Natural killer cell (primary cell): ENCODE data around the gene POLR1E. TPM values are rescaled to one million over a fixed set of nuclear protein-coding genes. Genes with fewer than 3 reads are reported as not detected.

Experiments
- ATAC-seq, 3 donors: fragments of 150-1000 bp in 2 of 3; fragments of 200-7000 bp in 1 of 3; cut with Tn5 transposase; 1 replicate in 1 of 3; 2 replicates in 2 of 3; pipeline ENCODE4 v1.10.0; 2021; ENCODE audit warnings: mild to moderate bottlenecking in 2 of 3, moderate library complexity in 2 of 3
- DNase-seq, 2 donors: peaks; one replicate each; pipeline versions ENCODE4 v3.0.0 to v3.0.0-alpha.2; 2013 to 2021; ENCODE audit warnings: mixed read lengths in 1 of 2
- H3K27ac ChIP-seq: one replicate; pipeline ENCODE4 v1.5.1; 2013; ENCODE audit warnings: mild to moderate bottlenecking, low read length
- H3K27me3 ChIP-seq: one replicate; pipeline ENCODE4 v1.6.1; 2013; ENCODE audit warnings: low read length; ENCODE audit not compliant: control insufficient read depth, insufficient read depth
- H3K36me3 ChIP-seq: one replicate; pipeline ENCODE4 v1.6.1; 2013; ENCODE audit warnings: low read length; ENCODE audit not compliant: control insufficient read depth, insufficient read depth
- H3K4me1 ChIP-seq: one replicate; pipeline ENCODE4 v1.6.1; 2013; ENCODE audit warnings: low read length; ENCODE audit not compliant: control insufficient read depth, insufficient read depth
- H3K4me3 ChIP-seq: one replicate; pipeline ENCODE4 v1.5.1; 2013; ENCODE audit warnings: low read length
- H3K9me3 ChIP-seq: one replicate; pipeline ENCODE4 v1.6.1; 2013; ENCODE audit warnings: low read length; ENCODE audit not compliant: control insufficient read depth, insufficient read depth
- H3K27ac Mint-ChIP-seq, 2 donors: one replicate each; pipeline ENCODE4 v1.8.0; 2022; ENCODE audit warnings: mild to moderate bottlenecking in 2 of 2, mixed read lengths in 2 of 2, moderate library complexity in 1 of 2
- H3K27me3 Mint-ChIP-seq, 2 donors: one replicate each; pipeline ENCODE4 v1.8.0; 2022; ENCODE audit warnings: low read depth in 2 of 2, mixed read lengths in 2 of 2
- H3K36me3 Mint-ChIP-seq: one replicate; pipeline ENCODE4 v1.8.0; 2022; ENCODE audit warnings: mixed read lengths
- H3K4me1 Mint-ChIP-seq, 2 donors: one replicate each; pipeline ENCODE4 v1.8.0; 2022; ENCODE audit warnings: mixed read lengths in 2 of 2
- H3K4me3 Mint-ChIP-seq: one replicate; pipeline ENCODE4 v1.8.0; 2022; ENCODE audit warnings: mild to moderate bottlenecking, moderate library complexity, mixed read lengths
- H3K9me3 Mint-ChIP-seq, 2 donors: one replicate each; pipeline ENCODE4 v1.8.0; 2022; ENCODE audit warnings: mixed read lengths in 2 of 2
- whole genome bisulfite sequencing: methylation state at CpG from one replicate; pipeline ENCODE4 v1.1.7; 2013; ENCODE audit warnings: missing lambda C conversion rate; ENCODE audit not compliant: insufficient coverage; 5-methylcytosine and 5-hydroxymethylcytosine counted together
- intact Hi-C: fragments of 100-400 bp; cut with micrococcal nuclease; formaldehyde crosslinking; loops from one replicate; pipeline ENCODE4 v1.14.2; 2022
- total RNA-seq, 4 donors: library from RNA; stranded (reverse); fragments of 120-200 nt in 1 of 4; gene quantifications; one replicate each; pipeline versions ENCODE4 v1.2.3 to v1.2.4, GENCODE V29; 2013 to 2022
- TF ChIP-seq, protein P1 (sequence below): fragments of 200-600 bp; IDR thresholded peaks from one replicate; pipeline ENCODE4 v1.8.0; 2022; ENCODE audit warnings: antibody characterized with exemption

Gene POLR1E
- total RNA-seq, 3 donors from 2014 or later (not counting 1 experiment from before 2014, with no cell fraction given) = 17.4 to 23.8 (median 17.8) TPM

DNA sequence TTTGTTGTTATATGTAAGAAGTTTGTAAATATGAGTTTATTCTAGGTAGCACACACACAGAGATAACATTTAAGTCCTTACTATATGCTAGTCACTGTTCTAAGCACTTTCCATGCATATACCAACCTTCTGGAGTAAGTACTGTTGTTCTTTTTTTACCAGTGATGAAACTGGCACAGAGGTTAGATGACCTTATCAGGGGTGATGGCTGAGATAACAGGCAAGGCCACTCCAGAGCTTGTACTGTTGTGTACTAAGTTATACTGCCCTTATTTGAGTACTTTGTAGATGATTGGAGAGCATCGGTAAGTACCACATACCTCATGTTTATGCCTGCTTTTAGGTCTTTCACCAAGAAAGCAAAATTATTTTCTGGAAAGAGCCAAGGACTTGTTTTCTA is 6.2 kb downstream of the POLR1E start:
- Histone ChIP-seq H3K4me3 (no peak overlapping the region), H3K27me3 (no peaks in the 10 kb centered on the region), H3K9me3 (no peaks in the 10 kb centered on the region), H3K4me1 (peaks cover 5% of the 10 kb centered on the region), H3K36me3 (peaks cover 67% of the 10 kb centered on the region), H3K27ac (no peak overlapping the region)
- TF ChIP-seq, protein P1, sequence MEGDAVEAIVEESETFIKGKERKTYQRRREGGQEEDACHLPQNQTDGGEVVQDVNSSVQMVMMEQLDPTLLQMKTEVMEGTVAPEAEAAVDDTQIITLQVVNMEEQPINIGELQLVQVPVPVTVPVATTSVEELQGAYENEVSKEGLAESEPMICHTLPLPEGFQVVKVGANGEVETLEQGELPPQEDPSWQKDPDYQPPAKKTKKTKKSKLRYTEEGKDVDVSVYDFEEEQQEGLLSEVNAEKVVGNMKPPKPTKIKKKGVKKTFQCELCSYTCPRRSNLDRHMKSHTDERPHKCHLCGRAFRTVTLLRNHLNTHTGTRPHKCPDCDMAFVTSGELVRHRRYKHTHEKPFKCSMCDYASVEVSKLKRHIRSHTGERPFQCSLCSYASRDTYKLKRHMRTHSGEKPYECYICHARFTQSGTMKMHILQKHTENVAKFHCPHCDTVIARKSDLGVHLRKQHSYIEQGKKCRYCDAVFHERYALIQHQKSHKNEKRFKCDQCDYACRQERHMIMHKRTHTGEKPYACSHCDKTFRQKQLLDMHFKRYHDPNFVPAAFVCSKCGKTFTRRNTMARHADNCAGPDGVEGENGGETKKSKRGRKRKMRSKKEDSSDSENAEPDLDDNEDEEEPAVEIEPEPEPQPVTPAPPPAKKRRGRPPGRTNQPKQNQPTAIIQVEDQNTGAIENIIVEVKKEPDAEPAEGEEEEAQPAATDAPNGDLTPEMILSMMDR = no peak
- no peak for ATAC-seq
- Mint-ChIP-seq H3K4me3 (no peak overlapping the region), H3K27me3 (no peaks in the 10 kb centered on the region), H3K27ac (no peak overlapping the region), H3K4me1 (peaks cover 17 to 19% of the 10 kb centered on the region in 2 donors), H3K9me3 (no peaks in the 10 kb centered on the region), H3K36me3 (peaks cover 23% of the 10 kb centered on the region)
- intact Hi-C loops = no loop called here
- WGBS = 100% methylated on average over 1 of the region's 1 CpG
- no peak for DNase-seq

DNA sequence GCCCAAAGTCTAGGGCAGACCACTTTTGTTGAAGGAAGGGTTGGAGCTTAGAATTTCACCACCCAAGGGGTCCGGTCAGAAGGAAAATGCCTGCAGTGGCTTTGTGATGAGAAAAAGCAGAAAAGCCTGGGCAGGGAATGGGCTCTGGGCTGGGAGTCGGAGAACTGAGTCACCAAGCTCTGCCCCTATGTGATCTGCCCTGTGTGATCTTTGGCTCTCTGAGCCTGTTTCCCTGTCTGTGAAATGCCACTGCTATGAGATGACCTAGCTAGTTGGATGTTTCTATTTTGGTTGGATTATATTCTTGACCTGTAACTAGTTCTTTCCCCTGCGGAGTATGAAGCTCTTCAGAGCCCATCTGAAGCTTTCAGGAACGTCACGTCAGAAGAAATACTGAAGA is 9.8 kb downstream of the POLR1E start:
- H3K27ac ChIP-seq = no peak overlapping the region
- H3K9me3 ChIP-seq = no peaks in the 10 kb centered on the region
- peaks cover 35% of the 10 kb centered on the region for H3K36me3 Mint-ChIP-seq
- H3K27me3 Mint-ChIP-seq = no peaks in the 10 kb centered on the region
- no peak for DNase-seq
- H3K4me1 Mint-ChIP-seq = peaks cover 6 to 7% of the 10 kb centered on the region in 2 donors
- TF ChIP-seq, protein P1 = no peak
- H3K27ac Mint-ChIP-seq = no peak overlapping the region
- H3K4me3 Mint-ChIP-seq = no peak overlapping the region
- H3K4me1 ChIP-seq = no peaks in the 10 kb centered on the region
- ATAC-seq = no peak
- peaks cover 66% of the 10 kb centered on the region for H3K36me3 ChIP-seq
- WGBS = 96% methylated on average over 5 of the region's 5 CpGs
- no peak overlapping the region for H3K4me3 ChIP-seq
- no peaks in the 10 kb centered on the region for H3K9me3 Mint-ChIP-seq
- intact Hi-C loops = no loop called here
- H3K27me3 ChIP-seq = no peaks in the 10 kb centered on the region

DNA sequence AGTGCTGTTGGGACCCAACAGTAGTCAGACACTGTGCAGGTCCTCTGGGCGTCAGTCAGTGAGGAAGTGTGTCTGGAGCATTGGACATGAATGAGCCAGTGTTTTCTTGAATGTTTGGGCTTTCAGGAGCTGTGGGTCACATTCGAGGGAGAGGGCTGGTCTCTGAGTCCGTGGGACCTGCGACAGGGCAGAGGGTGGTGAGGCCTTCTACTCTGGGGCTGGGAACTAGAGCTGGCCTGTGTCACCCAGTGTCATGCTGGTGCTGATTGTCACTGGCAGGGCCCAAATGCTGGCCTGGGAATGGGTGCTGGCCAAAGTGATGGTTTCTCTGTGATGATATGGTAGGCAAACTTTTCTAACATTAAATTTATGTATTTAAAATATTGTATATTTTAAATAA is 10.3 kb downstream of the POLR1E start:
- Mint-ChIP-seq H3K9me3 (no peaks in the 10 kb centered on the region), H3K4me3 (no peak overlapping the region), H3K36me3 (peaks cover 33% of the 10 kb centered on the region), H3K27ac (no peak overlapping the region), H3K4me1 (peaks cover 4 to 5% of the 10 kb centered on the region in 2 donors), H3K27me3 (no peaks in the 10 kb centered on the region)
- TF ChIP-seq, protein P1 = no peak
- H3K27ac ChIP-seq = no peak overlapping the region
- no peak for DNase-seq
- H3K4me3 ChIP-seq = no peak overlapping the region
- no peaks in the 10 kb centered on the region for H3K4me1 ChIP-seq
- H3K9me3 ChIP-seq = no peaks in the 10 kb centered on the region
- intact Hi-C loops = no loop called here
- peaks cover 66% of the 10 kb centered on the region for H3K36me3 ChIP-seq
- ATAC-seq = no peak
- 84% methylated on average over 4 of the region's 4 CpGs for WGBS
- no peaks in the 10 kb centered on the region for H3K27me3 ChIP-seq

GRCh38 chr9:37497320-37497719 is 11.6 kb downstream of the POLR1E start:
- Histone ChIP-seq H3K4me3 (no peak overlapping the region), H3K27ac (no peak overlapping the region), H3K4me1 (no peaks in the 10 kb centered on the region), H3K36me3 (peaks cover 70% of the 10 kb centered on the region), H3K9me3 (no peaks in the 10 kb centered on the region), H3K27me3 (no peaks in the 10 kb centered on the region)
- Mint-ChIP-seq H3K27ac (no peak overlapping the region), H3K4me1 (peaks cover 10 to 11% of the 10 kb centered on the region in 2 donors), H3K27me3 (no peaks in the 10 kb centered on the region), H3K36me3 (peaks cover 43% of the 10 kb centered on the region), H3K4me3 (no peak overlapping the region), H3K9me3 (no peaks in the 10 kb centered on the region)
- 96% methylated on average over 3 of the region's 3 CpGs for WGBS
- DNase-seq (no peak), ATAC-seq (no peak)
- TF ChIP-seq, protein P1 = no peak
- intact Hi-C loops = no loop called here
